Measurements from ENCODE around the gene CD99.

DNA sequence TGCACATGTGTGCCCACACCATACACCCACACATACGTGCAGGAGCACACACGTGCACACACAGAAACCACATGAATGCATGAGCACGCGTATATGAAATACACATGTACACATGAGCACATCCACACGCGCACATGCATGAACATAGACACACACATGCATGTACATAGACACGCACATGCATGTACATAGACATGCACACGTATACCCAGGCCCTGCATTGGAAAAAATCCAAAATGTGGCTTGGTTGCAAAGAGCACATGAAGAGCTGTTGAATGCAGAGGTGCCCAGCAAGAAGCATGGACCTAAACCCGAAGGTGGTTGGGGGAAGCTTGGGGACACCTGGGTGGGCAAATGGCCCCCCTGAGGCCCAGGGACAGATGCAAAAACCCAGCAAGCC is 18.5 kb downstream of the CD99 start:
- TF ChIP-seq ZNF232 (CRISPR knock-in tag; IDR thresholded peaks at IDR 0.05) (no peak), JUN (CRISPR knock-in tag; IDR thresholded peaks at IDR 0.05) (no peak), ATF1 (CRISPR knock-in tag; IDR thresholded peaks at IDR 0.05) (no peak), ZNF263 (CRISPR knock-in tag; IDR thresholded peaks at IDR 0.05; ENCODE audit: low read depth) (no peak)
- TF ChIP-seq, protein P1, sequence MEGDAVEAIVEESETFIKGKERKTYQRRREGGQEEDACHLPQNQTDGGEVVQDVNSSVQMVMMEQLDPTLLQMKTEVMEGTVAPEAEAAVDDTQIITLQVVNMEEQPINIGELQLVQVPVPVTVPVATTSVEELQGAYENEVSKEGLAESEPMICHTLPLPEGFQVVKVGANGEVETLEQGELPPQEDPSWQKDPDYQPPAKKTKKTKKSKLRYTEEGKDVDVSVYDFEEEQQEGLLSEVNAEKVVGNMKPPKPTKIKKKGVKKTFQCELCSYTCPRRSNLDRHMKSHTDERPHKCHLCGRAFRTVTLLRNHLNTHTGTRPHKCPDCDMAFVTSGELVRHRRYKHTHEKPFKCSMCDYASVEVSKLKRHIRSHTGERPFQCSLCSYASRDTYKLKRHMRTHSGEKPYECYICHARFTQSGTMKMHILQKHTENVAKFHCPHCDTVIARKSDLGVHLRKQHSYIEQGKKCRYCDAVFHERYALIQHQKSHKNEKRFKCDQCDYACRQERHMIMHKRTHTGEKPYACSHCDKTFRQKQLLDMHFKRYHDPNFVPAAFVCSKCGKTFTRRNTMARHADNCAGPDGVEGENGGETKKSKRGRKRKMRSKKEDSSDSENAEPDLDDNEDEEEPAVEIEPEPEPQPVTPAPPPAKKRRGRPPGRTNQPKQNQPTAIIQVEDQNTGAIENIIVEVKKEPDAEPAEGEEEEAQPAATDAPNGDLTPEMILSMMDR (IDR thresholded peaks at IDR 0.05) = no peak
- TF ChIP-seq, protein P2, sequence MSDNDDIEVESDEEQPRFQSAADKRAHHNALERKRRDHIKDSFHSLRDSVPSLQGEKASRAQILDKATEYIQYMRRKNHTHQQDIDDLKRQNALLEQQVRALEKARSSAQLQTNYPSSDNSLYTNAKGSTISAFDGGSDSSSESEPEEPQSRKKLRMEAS (CRISPR knock-in tag; IDR thresholded peaks at IDR 0.05) = no peak
- TF ChIP-seq, protein P3, sequence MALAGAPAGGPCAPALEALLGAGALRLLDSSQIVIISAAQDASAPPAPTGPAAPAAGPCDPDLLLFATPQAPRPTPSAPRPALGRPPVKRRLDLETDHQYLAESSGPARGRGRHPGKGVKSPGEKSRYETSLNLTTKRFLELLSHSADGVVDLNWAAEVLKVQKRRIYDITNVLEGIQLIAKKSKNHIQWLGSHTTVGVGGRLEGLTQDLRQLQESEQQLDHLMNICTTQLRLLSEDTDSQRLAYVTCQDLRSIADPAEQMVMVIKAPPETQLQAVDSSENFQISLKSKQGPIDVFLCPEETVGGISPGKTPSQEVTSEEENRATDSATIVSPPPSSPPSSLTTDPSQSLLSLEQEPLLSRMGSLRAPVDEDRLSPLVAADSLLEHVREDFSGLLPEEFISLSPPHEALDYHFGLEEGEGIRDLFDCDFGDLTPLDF (CRISPR knock-in tag; IDR thresholded peaks at IDR 0.05) = no peak

All from WTC11 (cell line).